ENCODE results near the gene SPRR5.

SPRR5 gene

DNA sequence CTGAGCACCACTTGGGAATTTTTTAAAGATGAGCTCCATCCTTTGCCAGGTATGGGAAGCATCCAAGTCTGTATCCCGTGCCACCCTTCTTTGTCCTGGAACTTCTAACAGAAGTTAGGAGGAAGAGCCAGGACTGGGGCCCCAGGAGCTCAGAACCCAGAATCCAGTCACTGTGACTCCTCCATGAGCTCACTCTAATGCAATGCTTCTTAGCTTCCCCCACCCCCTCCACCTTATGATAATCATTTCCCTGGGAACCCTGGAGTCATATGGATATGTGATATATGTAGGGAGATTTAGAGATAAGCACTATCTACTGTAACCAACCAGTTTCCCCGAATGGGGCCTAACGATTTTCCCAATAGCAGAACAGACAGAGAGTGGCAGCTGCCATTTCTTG lies 758 bp upstream of the SPRR5 start:
- DNase-seq: no peak

GRCh38 chr1:152951711-152952110 lies 4.7 kb downstream of the SPRR5 start:
- no peak for DNase-seq

GRCh38 chr1:152953761-152954160 lies 6.8 kb downstream of the SPRR5 start:
- DNase-seq: no peak

GRCh38 chr1:152954436-152954835 lies 7.4 kb downstream of the SPRR5 start:
- DNase-seq: no peak

DNA sequence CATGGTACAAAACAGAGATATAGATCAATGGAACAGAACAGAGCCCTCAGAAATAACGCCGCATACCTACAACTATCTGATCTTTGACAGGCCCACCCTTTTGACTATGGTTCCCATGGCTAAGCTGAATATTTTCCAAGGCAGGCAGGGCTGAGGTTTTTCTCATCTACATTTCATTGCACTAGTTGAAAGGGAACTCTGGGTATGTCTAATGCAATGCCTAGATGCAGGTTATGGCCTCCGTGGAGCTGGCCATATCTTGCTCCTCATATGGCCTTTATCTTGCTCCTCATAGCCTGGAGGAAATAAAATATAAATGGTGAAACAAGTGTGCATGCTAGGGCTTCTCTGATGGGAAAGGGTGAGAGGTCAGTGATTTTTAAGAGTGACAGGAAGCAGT lies 10.6 kb downstream of the SPRR5 start:
- DNase-seq: no peak

- DNase-seq: no peak
Measured at GRCh38 chr1:152959273-152959672, 12.3 kb downstream of the SPRR5 start.

DNA sequence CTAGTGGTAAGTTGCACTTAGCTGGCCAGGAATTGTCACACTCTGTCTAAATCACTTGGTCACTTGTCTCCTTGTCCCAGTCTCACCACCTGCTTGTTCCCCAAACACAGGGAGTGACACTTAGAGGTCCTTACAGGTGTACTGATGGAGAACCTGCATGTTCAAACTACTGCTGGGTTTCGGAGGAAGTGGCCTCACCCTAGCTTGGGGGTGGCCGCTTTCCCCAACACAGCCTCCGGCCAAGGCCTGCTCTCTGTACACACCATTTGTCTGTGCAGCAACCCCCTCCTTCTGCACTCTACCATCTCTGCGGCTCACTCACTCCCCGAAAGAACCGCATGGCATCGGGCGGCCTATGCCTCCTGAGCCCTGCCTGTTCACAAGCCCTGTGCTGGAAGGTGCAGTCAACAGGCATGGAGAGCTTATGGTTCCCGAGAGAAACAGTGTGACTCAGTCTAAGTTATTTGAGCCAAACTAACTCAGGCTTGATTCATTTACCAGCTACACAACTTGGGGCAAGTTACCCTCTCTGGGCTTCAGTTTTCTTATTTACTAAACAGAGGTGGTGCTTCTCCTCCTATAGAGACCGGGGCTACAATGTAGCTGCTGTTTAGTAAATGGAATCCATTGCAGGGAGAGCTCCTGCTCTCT lies 12.9 kb downstream of the SPRR5 start:
- no peak for DNase-seq

DNA sequence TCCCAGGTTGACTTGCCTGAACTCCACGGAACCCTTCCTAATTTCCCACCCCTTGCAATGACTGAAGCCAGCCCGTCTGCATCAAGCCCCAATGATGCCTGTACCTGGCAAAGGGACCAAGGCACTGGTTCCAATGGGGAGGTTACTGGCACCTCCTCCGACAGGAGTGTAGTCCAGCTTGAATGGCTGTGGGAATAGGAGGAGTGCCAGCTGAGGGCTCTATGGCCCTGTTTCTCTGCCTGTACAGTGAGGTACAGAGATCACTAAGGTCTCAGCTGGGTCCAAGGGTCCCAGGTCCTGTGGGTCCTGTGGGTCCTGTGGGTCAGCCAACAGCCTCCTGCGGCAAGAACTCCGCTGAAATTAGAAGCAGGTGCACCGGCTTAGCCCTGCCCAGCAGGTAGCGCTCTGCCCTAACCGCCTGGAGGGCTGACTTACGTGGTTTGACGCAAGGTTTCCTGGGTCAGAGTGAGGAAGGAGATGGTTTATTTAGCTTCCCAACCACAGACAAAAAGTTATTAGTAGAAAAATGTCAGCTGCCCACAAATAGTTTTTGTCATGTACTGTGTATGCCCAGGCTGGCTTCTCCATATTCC lies 13.5 kb downstream of the SPRR5 start:
- no peak for DNase-seq

GRCh38 chr1:152961226-152961891 lies 14.4 kb downstream of the SPRR5 start:
- no peak for DNase-seq

DNA sequence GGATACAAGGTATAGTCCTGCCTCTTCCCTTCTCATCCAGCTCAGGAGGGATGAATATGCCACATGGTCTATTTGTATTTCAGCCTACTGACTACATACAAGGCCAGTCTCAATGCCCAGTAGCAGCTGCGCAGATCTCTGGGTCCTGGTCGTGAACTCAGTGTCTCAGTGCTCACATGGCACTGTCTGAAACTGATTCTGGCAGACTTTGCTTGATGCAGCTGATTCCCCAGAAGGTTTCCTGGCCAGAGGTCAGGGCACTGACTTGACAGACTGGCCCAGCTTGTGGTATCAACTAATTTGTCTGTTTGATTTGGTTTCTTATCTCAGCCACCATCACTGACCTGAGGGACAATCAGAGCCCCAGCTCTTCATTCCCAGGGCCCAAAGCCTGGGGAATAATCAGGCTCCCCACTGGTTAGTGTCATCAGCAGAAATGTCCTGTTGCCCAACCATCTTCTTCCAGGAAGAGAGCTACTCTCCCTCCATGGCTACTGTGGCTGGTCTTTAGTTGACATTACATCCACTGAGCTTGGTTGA lies 15.9 kb downstream of the SPRR5 start:
- no peak for DNase-seq

GRCh38 chr1:152964536-152964935 lies 17.5 kb downstream of the SPRR5 start:
- no peak for DNase-seq

DNA sequence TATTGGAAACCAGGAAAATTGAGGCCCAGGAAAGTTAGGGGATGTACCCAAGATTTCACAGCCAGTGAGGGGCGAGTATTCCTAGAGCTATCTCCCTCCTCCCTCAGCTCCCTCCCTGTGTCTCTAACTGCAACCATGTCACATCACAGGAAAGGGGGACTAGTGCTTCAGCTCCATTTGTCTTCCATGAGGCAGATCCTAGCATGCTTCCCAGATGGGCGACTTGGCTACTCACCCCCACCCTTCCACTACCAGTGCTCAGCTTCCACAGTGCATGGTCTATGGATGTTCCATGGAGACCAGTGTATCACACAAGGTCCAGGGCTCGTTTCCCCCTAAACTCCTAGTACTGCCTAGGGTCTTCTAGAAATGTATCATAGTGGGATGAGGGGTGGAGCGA lies 18.8 kb downstream of the SPRR5 start:
- DNase-seq: no peak

- DNase-seq: no peak
Measured at GRCh38 chr1:152967201-152967600, 20.2 kb downstream of the SPRR5 start.

DNA sequence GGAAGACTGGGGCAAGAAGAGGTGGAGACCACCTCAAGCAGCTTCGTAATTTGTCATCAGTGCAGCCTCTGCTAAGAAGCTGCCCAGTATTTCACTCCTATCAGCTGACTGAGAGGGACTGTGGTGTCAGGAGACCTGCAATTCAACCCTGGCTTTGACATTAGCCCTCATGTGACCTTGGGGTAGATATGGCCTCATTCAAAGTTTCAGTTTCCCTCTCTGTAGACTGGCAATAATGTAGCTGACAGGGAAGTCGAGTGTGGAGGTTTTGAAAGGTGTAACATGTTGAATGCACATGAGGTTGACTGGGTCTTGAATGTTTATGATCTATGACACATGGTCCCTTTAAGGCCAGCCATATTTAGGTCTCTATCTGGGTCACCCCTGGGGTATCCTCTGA lies 21.2 kb downstream of the SPRR5 start:
- no peak for DNase-seq

GRCh38 chr1:152969036-152969435 lies 22.0 kb downstream of the SPRR5 start:
- no peak for DNase-seq

DNA sequence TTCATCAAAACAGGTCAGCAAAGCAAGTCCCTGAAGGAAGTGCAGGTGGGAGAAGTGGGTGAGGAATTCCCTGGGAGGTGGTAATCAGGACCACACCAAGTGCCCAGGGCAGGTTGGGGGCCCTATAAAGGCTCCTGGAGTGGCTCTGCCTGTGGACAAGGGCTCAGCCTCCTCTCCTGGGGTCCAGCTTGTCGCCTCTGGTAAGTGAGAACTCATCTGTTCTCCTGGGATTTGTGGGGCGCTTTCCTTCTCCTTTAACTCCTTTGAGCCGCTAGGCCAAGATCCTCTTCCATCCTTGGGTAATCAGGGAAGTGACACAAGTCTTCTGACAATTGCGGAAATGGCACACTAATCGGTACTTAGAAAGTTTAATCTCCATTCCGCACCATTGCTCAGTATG lies 23.5 kb downstream of the SPRR5 start, which contains the start of gene SPRR4:
Gene SPRR4 (plus strand): TSS at position 154 of the 400 bp plus-strand sequence. CDS start 1,243 bp downstream, outside the sequence.
- DNase-seq: no peak

DNA sequence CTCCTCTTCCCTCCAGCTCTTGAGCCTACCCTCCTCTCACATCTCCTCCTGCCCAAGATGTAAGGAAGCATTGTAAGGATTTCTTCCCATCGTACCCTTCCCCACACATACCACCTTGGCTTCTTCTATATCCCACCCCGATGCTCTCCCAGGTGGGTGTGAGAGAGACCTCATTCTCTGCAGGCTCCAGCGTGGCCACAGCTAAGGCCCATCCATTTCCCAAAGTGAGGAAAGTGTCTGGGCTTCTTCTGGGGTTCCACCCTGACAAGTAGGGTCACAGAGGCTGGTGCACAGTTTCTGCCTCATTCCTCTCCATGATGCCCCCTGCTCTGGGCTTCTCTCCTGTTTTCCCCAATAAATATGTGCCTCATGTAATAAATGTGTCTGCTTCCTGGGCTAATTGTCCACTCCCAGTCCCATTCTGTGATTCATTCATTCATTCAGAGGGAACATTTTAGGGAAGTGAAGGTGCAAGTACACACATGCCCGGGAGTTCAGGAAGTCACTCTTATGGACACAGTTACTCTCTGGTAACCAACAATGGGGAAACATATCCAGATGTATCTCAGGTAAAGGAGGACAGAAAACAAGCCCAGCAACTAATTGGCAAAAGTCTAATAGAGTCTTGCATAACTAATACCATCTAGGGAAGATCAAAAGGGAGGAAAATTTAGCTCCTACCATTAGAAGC lies 25.3 kb downstream of the SPRR5 start:
- no peak for DNase-seq

- no peak for DNase-seq
Measured at GRCh38 chr1:152976688-152977087, 29.7 kb downstream of the SPRR5 start.

GRCh38 chr1:152977614-152978013 lies 30.6 kb downstream of the SPRR5 start:
- DNase-seq: no peak

- DNase-seq: no peak
Measured at GRCh38 chr1:152980676-152981075, 33.7 kb downstream of the SPRR5 start.

DNA sequence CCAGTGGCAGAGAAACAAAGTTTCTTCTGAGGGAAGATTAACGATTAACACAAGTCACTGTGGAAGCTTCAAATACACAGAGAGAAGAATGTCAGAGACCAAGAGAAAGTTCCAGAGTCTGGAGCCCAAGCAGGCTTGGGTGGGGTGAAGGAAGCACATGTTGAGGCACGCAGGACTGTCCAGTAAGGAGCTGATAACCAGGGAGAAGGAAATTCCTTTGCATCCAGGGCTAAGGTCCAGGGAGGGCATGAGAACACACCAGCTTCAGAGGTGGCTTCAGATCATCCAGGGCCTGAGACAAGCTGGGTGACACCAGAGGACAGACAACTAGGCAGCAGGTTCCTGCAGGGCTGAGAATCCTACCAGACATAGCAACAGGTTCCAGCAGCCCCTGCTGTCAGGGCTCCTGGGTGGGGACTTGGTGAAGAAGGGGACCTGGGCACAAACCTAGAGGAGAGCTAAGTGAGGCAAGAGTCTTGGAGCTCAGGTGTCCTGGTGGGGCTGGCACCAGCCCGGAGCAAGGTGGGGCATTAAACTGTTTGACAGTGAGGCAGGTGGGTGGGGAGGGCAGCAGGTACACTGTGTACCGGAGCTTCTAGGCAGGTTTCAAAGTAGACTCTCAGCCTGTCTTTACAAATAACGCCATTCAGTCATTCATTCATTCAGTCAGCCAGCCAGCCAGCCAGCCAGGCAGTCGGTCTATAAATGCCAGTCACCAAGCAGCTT lies 34.3 kb downstream of the SPRR5 start:
- no peak for DNase-seq

DNA sequence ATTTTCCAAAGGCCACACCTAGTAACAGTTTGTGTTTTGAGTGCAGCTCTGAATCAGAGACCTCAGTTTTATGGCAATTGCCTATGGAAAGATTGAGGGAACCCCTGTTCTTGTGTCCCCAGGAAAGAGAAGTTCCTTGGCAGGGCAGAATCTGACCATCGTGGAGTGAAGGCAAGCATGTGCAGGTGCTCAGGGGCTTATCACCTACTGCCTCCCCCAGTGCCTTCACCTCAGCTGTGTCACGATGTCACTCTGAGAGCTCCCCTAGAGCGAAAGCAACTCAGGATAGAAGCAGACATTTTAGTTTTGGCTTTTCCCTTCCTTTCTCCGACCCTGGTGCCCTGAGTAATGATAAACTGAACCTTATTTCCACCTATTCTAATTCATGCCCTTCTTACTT lies 35.1 kb downstream of the SPRR5 start:
- DNase-seq: no peak

DNA sequence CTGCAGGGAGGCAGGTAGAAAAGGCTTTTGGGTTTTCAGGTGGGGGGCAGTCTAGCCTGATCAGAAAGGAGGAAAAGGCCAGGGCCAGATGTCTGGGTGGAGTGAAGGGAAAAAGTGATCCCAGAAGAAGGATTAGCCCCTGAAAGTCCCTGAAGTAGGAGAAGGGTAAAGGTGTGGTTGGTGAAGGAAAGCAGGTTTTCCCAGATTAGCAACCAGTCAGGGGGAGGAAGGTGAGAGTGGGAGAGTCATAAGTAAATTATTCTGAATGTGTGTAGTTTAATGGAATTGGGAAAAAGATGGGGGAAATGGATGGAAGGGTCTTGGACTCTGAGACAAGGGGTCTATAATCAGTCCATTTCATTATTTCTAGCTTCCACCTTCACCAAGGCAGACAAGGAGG lies 36.2 kb downstream of the SPRR5 start:
- no peak for DNase-seq
